Liver (tissue), 3 donors: ENCODE results near the gene SCAF11.

Source experiments
- CTCF ChIP-seq: fragments of 150-350 bp; IDR thresholded peaks from 2 replicates; pipeline ENCODE4 v1.5.1; 2017; ENCODE audit warnings: improper control_type of control experiment, low read depth, low read length; ENCODE audit not compliant: missing input control
- FOXA1 ChIP-seq: IDR thresholded peaks from 2 replicates; pipeline ENCODE4 v1.6.1; 2016; ENCODE audit warnings: antibody characterized with exemption
- GABPA ChIP-seq, 2 donors: IDR thresholded peaks in 1 of 2; conservative IDR thresholded peaks in 1 of 2; 2 replicates each; pipeline ENCODE4 v1.6.1; 2016; ENCODE audit warnings: antibody characterized with exemption in 2 of 2, mild to moderate bottlenecking in 1 of 2, moderate library complexity in 1 of 2
- JUND ChIP-seq, 2 donors: IDR thresholded peaks; 2 replicates each; pipeline ENCODE4 v1.6.1; 2016; ENCODE audit warnings: antibody characterized with exemption in 2 of 2
- MAX ChIP-seq: IDR thresholded peaks from 2 replicates; pipeline ENCODE4 v1.6.1; 2016; ENCODE audit warnings: antibody characterized with exemption
- RAD21 ChIP-seq, 2 donors: IDR thresholded peaks; 2 replicates each; pipeline ENCODE4 v1.6.1; 2016; ENCODE audit warnings: antibody characterized with exemption in 2 of 2, mild to moderate bottlenecking in 2 of 2
- YY1 ChIP-seq: IDR thresholded peaks from 2 replicates; pipeline ENCODE4 v1.6.1; 2016; ENCODE audit warnings: antibody characterized with exemption, mild to moderate bottlenecking
- ZBTB33 ChIP-seq: IDR thresholded peaks from 2 replicates; pipeline ENCODE4 v1.6.1; 2016; ENCODE audit warnings: antibody characterized with exemption
- donor health status: healthy.
- donor health status: healthy.

- TF ChIP-seq RAD21 (IDR thresholded peaks at IDR 0.05): no peak
- TF ChIP-seq CTCF: no peak
- TF ChIP-seq YY1: no peak
- TF ChIP-seq ZBTB33: no peak
- no peak for TF ChIP-seq FOXA1
- TF ChIP-seq MAX: no peak
- TF ChIP-seq JUND (IDR thresholded peaks at IDR 0.05): no peak
- TF ChIP-seq GABPA (IDR thresholded peaks at IDR 0.05 in 1 of 2, conservative IDR thresholded peaks at IDR 0.05 in 1 of 2): no peak
These were observed 45.6 kb downstream of the SCAF11 start for GRCh38 chr12:45944771-45945170.
